Activated CD4-positive, alpha-beta memory T cell treated with anti-CD3 and anti-CD28 coated beads, Interleukin-2, amount 10 ng/mL, durations not matched to agents 7 days and 5 days (primary cell): ENCODE data around the gene KHDRBS2. TPM values are rescaled to one million over a fixed set of nuclear protein-coding genes. Genes with fewer than 3 reads are reported as not detected.

Source experiments
- CTCF ChIA-PET: fragments of 350-600 bp; sonication (Branson Sonifier 250); formaldehyde crosslinking; loops from one replicate; lab custom pipeline; 2021; ENCODE audit warnings: antibody characterized with exemption, inconsistent platforms; lab: Charles Lee
- POLR2A ChIA-PET: fragments of 350-600 bp; sonication (Branson Sonifier 250); formaldehyde crosslinking; loops from one replicate; lab custom pipeline; 2021; ENCODE audit warnings: antibody characterized with exemption; lab: Charles Lee
- DNase-seq: peaks from one replicate; pipeline ENCODE4 v3.0.0-alpha.2; 2020
- H3K27ac Mint-ChIP-seq: one replicate; pipeline ENCODE4 v1.8.0; 2021; ENCODE audit warnings: mild to moderate bottlenecking, mixed read lengths
- H3K27me3 Mint-ChIP-seq: one replicate; pipeline ENCODE4 v1.8.0; 2021; ENCODE audit warnings: mixed read lengths
- H3K36me3 Mint-ChIP-seq: one replicate; pipeline ENCODE4 v1.8.0; 2021; ENCODE audit warnings: low read depth, mixed read lengths
- H3K4me1 Mint-ChIP-seq: one replicate; pipeline ENCODE4 v1.8.0; 2021; ENCODE audit warnings: mixed read lengths
- H3K4me3 Mint-ChIP-seq: one replicate; pipeline ENCODE4 v1.8.0; 2021; ENCODE audit warnings: mild to moderate bottlenecking, mixed read lengths
- H3K9me3 Mint-ChIP-seq: one replicate; pipeline ENCODE4 v1.8.0; 2021; ENCODE audit warnings: mixed read lengths
- total RNA-seq, 2 experiments: library from RNA; stranded (reverse); gene quantifications; one replicate each; pipeline ENCODE4 v1.2.3, GENCODE V29; 2021

The KHDRBS2 gene
- total RNA-seq, 2 experiments from 2014 or later = not detected

DNA sequence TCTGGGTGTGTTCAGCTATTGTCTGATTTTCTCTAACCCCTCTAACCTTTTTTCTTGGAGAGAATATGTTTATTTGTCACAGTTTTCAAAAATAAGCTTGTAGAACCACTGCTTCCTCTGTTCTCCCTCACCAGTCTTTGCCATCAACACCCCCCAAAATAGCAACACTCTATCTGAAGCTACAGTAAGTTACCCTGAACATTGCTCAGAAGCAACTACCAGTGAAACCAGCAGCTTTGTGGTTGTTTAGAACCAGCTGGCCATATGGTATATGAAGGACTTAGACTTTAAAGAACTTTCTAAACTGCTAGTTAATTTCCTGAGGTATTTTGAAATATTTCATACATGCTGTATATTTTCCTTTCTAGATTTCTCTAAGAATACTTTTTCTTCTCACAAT, 242.9 kb downstream of the KHDRBS2 start:
- no peaks in the 10 kb centered on the region for H3K36me3 Mint-ChIP-seq
- H3K4me1 Mint-ChIP-seq = no peaks in the 10 kb centered on the region
- ChIA-PET CTCF (no interaction called here), POLR2A (no interaction called here)
- no peaks in the 10 kb centered on the region for H3K27me3 Mint-ChIP-seq
- DNase-seq = no peak
- peaks cover 8% of the 10 kb centered on the region for H3K9me3 Mint-ChIP-seq
- no peak overlapping the region for H3K27ac Mint-ChIP-seq
- H3K4me3 Mint-ChIP-seq = no peak overlapping the region

DNA sequence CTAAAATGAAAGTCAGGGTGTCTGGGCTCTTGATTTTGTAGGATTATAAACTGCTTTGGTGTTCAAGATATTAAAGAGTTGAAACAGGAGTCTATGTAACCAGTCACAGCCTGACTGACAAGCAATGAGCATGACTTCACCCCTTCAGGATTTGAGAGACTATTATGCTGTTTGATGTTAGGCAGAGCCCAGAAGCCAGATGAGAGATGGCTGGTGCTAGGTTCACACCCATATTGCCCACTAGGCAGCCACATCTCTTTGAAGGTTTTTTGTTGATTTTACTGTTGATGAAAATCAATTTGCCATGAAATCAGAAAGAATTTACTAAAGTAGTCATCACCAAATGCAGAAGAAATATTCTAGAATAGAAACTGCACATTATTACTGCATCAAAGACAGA, 243.6 kb downstream of the KHDRBS2 start:
- POLR2A ChIA-PET = no interaction called here
- no peaks in the 10 kb centered on the region for H3K27me3 Mint-ChIP-seq

DNA sequence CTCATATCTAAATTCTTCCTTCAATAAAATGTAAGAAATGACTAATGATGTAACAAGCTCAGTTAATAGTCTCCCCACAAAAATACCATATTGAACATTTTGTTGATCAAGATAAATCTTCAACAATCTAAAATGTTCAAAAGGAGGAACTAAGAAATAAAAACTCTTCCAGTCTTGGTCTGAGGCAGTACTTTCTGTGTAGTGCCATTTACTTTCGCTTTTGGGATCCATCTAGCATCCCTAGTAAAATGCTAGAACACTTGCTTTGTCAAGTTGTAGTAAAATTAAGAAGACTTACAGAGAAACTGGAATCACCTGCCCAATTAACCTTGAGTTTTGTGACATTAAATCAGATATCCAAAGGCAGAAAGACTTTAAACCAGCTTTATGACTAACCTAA, 246.4 kb downstream of the KHDRBS2 start:
- Mint-ChIP-seq H3K27me3 (no peaks in the 10 kb centered on the region), H3K9me3 (peaks cover 16% of the 10 kb centered on the region), H3K27ac (no peak overlapping the region), H3K4me1 (no peaks in the 10 kb centered on the region), H3K4me3 (no peak overlapping the region), H3K36me3 (no peaks in the 10 kb centered on the region)
- DNase-seq = no peak
- ChIA-PET CTCF (no interaction called here), POLR2A (no interaction called here)

More for the DNA sequence above, 243.6 kb downstream of the KHDRBS2 start:
- H3K9me3 Mint-ChIP-seq = peaks cover 8% of the 10 kb centered on the region
- CTCF ChIA-PET = no interaction called here
- no peaks in the 10 kb centered on the region for H3K36me3 Mint-ChIP-seq
- H3K4me3 Mint-ChIP-seq = no peak overlapping the region
- DNase-seq = no peak
- H3K4me1 Mint-ChIP-seq = no peaks in the 10 kb centered on the region
- no peak overlapping the region for H3K27ac Mint-ChIP-seq

DNA sequence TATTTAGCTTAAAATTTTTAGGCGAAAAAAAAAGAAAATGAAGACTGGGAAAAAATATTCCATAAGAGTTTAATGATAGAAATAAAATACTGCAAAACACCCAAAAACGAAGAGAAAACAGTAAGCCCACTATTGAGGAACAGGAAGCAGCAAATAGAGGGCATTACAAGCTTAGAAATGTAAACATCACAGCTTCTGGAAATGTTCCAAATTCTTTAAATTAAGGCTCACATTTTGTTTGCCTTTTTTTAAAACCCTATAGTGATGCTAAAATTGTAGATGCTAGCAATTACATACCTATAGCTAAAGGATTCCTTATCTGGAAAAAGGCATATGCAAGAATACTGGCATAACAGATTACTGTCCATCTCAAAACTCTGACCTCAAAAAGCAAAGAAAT, 248.6 kb downstream of the KHDRBS2 start:
- no peak overlapping the region for H3K4me3 Mint-ChIP-seq
- H3K9me3 Mint-ChIP-seq = peaks cover 23% of the 10 kb centered on the region
- H3K36me3 Mint-ChIP-seq = no peaks in the 10 kb centered on the region
- no peaks in the 10 kb centered on the region for H3K27me3 Mint-ChIP-seq
- ChIA-PET POLR2A (no interaction called here), CTCF (no interaction called here)
- no peak overlapping the region for H3K27ac Mint-ChIP-seq
- no peak for DNase-seq
- no peaks in the 10 kb centered on the region for H3K4me1 Mint-ChIP-seq

DNA sequence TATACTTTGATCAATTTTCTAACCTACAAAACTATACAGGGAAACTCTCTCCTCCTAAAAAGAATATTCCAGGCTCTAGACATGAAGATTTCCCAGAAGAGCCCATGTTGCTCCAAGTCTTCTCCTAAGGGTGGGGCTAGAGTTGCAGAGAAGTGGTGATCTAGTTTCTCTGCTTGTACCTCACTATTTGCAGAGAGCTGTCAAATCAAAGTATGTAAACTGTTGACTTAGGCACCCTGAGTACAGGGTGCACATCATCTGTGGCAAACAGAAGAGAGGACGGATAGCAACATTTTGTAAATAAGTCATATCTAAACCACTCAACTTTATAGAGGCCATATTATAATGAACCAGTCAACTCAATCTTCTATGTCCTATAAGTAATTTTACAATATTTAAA, 250.1 kb downstream of the KHDRBS2 start:
- Mint-ChIP-seq H3K4me3 (no peak overlapping the region), H3K36me3 (no peaks in the 10 kb centered on the region), H3K27ac (no peak overlapping the region), H3K27me3 (no peaks in the 10 kb centered on the region), H3K9me3 (peaks cover 23% of the 10 kb centered on the region), H3K4me1 (no peaks in the 10 kb centered on the region)
- no peak for DNase-seq
- CTCF ChIA-PET = no interaction called here
- POLR2A ChIA-PET = no interaction called here

DNA sequence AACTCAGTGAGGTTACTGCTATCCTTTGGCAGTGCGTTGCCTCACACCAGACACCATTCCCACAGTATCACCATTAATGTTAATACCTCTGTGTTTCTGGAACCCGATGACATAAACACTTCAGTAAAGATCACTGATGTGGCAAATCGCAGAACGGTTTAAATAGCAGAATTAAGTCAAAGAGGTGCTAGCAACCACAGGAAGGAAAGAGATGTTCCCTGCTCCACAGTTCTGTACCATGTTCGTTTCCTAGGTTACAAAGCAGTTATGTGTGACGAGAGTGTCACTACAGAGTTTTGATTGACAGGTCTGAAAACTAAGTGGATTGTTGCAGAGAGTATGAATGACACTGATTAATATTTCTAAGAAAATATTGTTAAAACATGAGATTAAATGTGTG, 272.3 kb downstream of the KHDRBS2 start:
- DNase-seq = no peak
- no peak overlapping the region for H3K27ac Mint-ChIP-seq
- no peaks in the 10 kb centered on the region for H3K4me1 Mint-ChIP-seq
- CTCF ChIA-PET = no interaction called here
- H3K4me3 Mint-ChIP-seq = no peak overlapping the region
- H3K9me3 Mint-ChIP-seq = peaks cover 9% of the 10 kb centered on the region
- POLR2A ChIA-PET = no interaction called here
- H3K36me3 Mint-ChIP-seq = no peaks in the 10 kb centered on the region
- H3K27me3 Mint-ChIP-seq = no peaks in the 10 kb centered on the region

DNA sequence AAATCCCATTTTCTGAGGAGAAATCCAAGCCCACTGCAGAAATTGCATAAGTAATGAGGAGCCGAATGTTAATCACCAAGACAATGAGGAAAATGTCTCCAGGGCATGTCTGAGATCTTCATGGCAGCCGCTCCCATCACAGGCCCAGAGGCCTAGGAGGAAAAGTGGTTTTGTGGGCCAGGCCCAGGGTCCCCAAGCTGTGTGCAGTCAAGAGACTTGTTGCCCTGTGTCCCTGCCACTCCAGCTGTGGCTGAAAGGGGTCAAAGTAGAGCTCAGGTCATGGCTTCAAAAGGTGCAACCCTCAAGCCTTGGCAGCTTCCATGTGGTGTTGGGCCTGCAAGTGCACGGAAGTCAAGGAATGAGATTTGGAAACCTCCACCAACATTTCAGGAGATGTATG, 276.6 kb downstream of the KHDRBS2 start:
- CTCF ChIA-PET = no interaction called here
- H3K27ac Mint-ChIP-seq = no peak overlapping the region
- H3K4me3 Mint-ChIP-seq = no peak overlapping the region
- peaks cover 11% of the 10 kb centered on the region for H3K9me3 Mint-ChIP-seq
- H3K4me1 Mint-ChIP-seq = no peaks in the 10 kb centered on the region
- DNase-seq = no peak
- POLR2A ChIA-PET = no interaction called here
- H3K27me3 Mint-ChIP-seq = no peaks in the 10 kb centered on the region
- no peaks in the 10 kb centered on the region for H3K36me3 Mint-ChIP-seq

DNA sequence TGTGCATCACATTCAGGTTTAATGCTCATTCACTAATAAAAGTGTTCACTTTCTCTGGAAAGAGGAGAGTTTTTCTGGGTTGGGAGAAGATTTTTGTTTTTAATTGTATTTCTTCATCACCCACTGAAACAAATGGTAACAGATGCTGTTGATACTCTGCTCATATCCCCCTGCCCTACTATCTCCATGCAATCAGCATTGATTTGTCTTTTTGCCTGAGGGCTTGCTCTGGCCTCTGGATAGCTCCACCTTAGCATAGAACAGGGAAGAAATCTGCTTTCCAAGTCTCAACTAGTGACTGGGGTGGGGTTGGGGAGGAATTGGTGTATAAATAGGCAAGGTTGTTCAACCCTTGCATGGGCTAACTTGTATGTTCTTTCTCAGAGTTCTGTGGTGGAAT, 296.4 kb downstream of the KHDRBS2 start:
- ChIA-PET POLR2A (no interaction called here), CTCF (no interaction called here)
- peaks cover 8% of the 10 kb centered on the region for H3K9me3 Mint-ChIP-seq
- H3K36me3 Mint-ChIP-seq = no peaks in the 10 kb centered on the region
- no peaks in the 10 kb centered on the region for H3K27me3 Mint-ChIP-seq
- no peak overlapping the region for H3K27ac Mint-ChIP-seq
- H3K4me3 Mint-ChIP-seq = no peak overlapping the region
- no peaks in the 10 kb centered on the region for H3K4me1 Mint-ChIP-seq
- DNase-seq = no peak

DNA sequence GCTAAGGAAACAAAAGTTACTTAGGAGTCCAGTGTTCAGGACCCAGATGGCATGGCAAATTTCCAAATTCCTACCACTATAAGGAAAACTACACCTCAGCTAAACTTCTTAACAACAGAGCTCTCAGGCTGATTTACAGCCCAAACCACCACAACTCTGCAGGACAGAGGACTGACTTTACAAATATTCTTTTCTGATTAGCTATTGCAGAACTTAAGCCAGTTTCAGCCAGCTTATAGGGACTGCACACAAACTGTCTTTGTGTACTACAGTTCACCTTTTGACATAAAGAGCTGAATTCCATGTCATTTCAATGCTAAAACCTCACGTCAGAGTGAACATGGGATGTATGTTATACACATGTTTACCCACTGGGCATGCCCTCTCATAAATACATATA, 305.4 kb downstream of the KHDRBS2 start:
- no peak overlapping the region for H3K4me3 Mint-ChIP-seq

DNA sequence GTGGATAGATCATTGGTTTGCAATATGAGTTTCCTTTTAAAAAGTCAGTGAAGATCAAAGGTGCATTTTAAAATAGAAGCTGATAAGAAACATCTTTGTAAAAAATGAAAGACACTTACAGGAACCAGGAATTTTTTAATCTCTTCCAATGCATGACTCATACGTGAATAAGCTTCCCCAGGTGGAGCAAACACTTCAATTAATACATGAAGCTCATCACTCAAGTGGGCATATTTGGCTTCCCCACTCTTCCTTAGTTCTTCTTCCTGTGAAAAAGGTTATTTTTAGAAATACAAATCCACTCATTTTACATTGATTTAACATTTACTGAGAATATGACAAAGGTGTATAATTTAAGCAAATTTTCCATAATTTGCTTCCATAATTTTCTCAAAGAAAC, 308.1 kb downstream of the KHDRBS2 start:
- POLR2A ChIA-PET = no interaction called here
- DNase-seq = no peak
- no peaks in the 10 kb centered on the region for H3K36me3 Mint-ChIP-seq
- no peak overlapping the region for H3K4me3 Mint-ChIP-seq
- CTCF ChIA-PET = no interaction called here
- no peaks in the 10 kb centered on the region for H3K4me1 Mint-ChIP-seq
- no peak overlapping the region for H3K27ac Mint-ChIP-seq
- no peaks in the 10 kb centered on the region for H3K27me3 Mint-ChIP-seq
- H3K9me3 Mint-ChIP-seq = peaks cover 5% of the 10 kb centered on the region

More for the DNA sequence above, 305.4 kb downstream of the KHDRBS2 start:
- CTCF ChIA-PET = no interaction called here
- H3K27ac Mint-ChIP-seq = no peak overlapping the region
- POLR2A ChIA-PET = no interaction called here
- no peaks in the 10 kb centered on the region for H3K4me1 Mint-ChIP-seq
- peaks cover 6% of the 10 kb centered on the region for H3K9me3 Mint-ChIP-seq
- no peaks in the 10 kb centered on the region for H3K27me3 Mint-ChIP-seq
- DNase-seq = no peak
- H3K36me3 Mint-ChIP-seq = no peaks in the 10 kb centered on the region

DNA sequence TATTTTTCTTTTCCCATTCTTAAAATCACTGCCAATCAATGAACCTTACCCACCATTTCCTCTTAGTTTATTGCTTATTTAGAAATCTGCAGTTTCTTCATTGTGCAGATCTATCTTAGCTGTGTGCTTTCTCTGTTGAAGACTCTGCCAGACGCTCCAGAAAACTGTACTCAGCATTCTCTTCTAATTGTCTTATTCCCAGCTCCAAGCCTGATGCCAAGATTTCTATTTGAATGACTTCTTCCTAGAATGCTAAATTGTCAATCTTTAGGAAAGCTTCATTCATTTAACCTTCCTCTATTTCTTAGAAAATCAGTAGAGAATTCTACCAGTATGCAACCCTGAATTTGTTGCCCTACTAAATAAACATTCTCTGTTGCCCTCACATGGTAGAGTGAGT, 308.9 kb downstream of the KHDRBS2 start:
- peaks cover 5% of the 10 kb centered on the region for H3K9me3 Mint-ChIP-seq
- ChIA-PET CTCF (no interaction called here), POLR2A (no interaction called here)
- H3K36me3 Mint-ChIP-seq = no peaks in the 10 kb centered on the region
- no peaks in the 10 kb centered on the region for H3K4me1 Mint-ChIP-seq
- no peak for DNase-seq
- H3K27me3 Mint-ChIP-seq = no peaks in the 10 kb centered on the region
- H3K4me3 Mint-ChIP-seq = no peak overlapping the region
- no peak overlapping the region for H3K27ac Mint-ChIP-seq

DNA sequence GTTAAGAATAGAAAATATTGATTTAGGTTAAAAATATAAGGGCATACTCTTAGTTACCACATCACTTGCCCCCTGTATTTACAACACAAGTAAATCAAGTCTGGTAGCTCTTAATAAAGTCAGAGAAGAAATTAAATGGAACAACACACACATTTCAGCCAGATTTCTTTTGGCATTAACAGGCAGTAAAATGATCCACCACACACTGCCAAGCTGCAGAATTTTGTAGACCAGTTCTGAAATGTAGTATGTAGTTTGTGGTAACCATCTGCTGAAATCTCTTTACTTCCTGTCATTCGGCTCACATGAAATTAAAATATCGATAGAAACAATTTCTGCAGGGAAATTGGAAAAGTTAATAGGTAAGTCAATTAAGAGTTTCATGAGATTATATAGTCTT, 326.8 kb downstream of the KHDRBS2 start:
- Mint-ChIP-seq H3K27me3 (no peaks in the 10 kb centered on the region), H3K9me3 (peaks cover 27% of the 10 kb centered on the region), H3K4me1 (no peaks in the 10 kb centered on the region), H3K27ac (no peak overlapping the region), H3K4me3 (no peak overlapping the region), H3K36me3 (no peaks in the 10 kb centered on the region)
- DNase-seq = no peak
- ChIA-PET POLR2A (no interaction called here), CTCF (no interaction called here)

DNA sequence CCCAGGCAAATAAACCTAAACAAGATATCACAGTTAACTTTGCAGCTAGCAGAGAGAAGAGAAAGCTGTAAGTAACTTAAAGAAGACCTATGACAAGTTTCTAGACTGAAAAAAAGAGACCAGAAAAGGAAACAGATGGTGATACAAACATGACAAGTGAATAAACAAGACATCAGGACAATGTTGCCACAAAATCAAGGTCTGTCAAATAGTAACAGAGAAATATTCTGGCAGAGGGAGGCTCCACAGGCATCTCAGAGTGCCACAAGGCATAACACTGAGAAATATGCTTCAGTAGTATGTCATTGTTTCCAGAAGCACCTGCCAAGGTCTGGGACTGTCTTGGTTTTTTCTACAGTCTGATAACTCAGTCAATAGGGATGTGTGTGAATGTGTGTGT, 332.2 kb downstream of the KHDRBS2 start:
- Mint-ChIP-seq H3K27ac (no peak overlapping the region), H3K4me3 (no peak overlapping the region), H3K4me1 (no peaks in the 10 kb centered on the region), H3K9me3 (peaks cover 22% of the 10 kb centered on the region), H3K27me3 (no peaks in the 10 kb centered on the region), H3K36me3 (no peaks in the 10 kb centered on the region)
- ChIA-PET CTCF (no interaction called here), POLR2A (no interaction called here)
- no peak for DNase-seq

DNA sequence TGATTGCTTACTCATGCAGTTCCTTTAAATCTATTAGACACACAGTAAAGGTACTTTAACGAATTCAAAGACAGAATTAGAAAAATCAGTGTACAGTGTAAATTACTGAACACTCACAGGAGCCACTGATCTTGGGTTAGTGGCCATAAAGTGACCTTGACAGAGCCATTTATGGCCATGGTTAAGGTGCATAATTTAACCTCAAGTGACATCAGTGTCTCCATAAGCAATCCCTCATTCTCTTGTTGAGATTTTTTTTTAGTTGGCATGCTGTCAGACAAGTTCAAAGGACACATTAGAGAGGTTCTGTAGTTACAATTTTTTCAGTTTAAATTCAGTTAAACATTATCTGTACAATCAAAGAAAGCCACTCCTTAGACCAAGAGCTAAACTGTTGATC, 334.4 kb downstream of the KHDRBS2 start:
- no peak overlapping the region for H3K27ac Mint-ChIP-seq

DNA sequence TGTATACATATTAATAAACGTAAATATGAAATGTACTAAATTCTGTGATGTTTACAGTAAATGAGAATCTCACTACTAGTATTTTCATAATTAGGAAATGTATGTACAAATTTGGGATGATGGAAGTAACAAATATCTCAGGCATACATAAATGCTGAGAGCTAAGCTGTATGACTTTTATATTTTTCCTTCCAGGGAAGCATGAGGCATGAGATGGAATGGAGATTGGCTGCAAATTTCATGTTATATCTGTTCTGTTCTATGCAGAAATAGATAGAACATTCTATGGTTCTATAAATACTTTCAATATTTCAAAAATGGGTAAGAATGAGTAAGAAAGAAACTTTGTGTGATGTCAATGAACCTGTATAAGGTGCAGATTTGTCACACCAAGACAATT, 335.2 kb downstream of the KHDRBS2 start:
- H3K9me3 Mint-ChIP-seq = peaks cover 2% of the 10 kb centered on the region
- DNase-seq = no peak
- H3K36me3 Mint-ChIP-seq = no peaks in the 10 kb centered on the region
- H3K4me1 Mint-ChIP-seq = no peaks in the 10 kb centered on the region
- no peak overlapping the region for H3K4me3 Mint-ChIP-seq
- ChIA-PET CTCF (no interaction called here), POLR2A (no interaction called here)
- H3K27me3 Mint-ChIP-seq = no peaks in the 10 kb centered on the region
- no peak overlapping the region for H3K27ac Mint-ChIP-seq

More for the DNA sequence above, 334.4 kb downstream of the KHDRBS2 start:
- H3K36me3 Mint-ChIP-seq = no peaks in the 10 kb centered on the region
- H3K4me3 Mint-ChIP-seq = no peak overlapping the region
- POLR2A ChIA-PET = no interaction called here
- CTCF ChIA-PET = no interaction called here
- H3K9me3 Mint-ChIP-seq = peaks cover 7% of the 10 kb centered on the region
- no peak for DNase-seq
- no peaks in the 10 kb centered on the region for H3K27me3 Mint-ChIP-seq
- H3K4me1 Mint-ChIP-seq = no peaks in the 10 kb centered on the region
